HG03139 (cell line): ENCODE measurements around the gene HCFC1.

Experiments used
- ATAC-seq: cut with Tn5 transposase; IDR thresholded peaks from one replicate; pipeline ENCODE4 v1.9.1; 2021; ENCODE audit not compliant: unreplicated experiment

HCFC1 gene

DNA sequence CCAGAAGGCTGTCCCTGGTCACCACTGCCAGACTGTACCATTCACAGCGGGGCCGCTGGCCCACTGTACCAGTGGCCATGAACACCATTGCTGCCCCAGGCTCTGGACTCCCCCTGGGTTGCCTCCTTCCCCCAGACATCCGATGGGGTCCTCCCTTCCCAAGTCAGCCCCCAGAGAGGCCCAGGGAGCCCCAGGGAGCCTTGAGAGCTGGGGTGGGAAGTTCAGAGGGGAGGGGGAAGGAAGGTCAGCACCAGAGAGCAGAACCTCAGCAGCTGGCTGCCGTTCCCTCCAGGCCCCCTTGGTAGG lies 45.1 kb downstream of the HCFC1 start:
- no peak for ATAC-seq

- no peak for ATAC-seq
These were observed 45.7 kb downstream of the HCFC1 start, which contains the start of gene ARHGAP4 for GRCh38 chrX:153925739-153926551. Gene ARHGAP4 (minus strand): TSS chrX:153926264. CDS start chrX:153926202, 62 bp downstream.

DNA sequence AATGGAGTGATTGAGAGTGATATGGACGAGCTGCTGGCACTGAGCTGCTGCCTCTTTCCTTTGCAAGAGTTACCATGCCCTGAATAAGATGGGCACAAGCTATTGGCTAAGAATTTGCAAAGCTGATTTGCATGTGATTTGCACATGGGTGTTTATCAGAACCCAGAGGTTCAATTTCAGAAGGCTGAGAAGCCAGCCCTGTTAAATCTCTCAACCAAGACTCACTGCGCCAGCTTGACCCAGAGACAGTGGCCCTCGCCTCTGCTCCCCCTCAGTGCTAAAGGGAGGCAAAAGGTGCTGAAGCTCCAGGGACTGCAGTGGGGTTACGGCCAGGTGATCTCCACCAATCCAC lies 46.3 kb downstream of the HCFC1 start:
- ATAC-seq = no peak

- ATAC-seq = no peak
These were observed 47.3 kb downstream of the HCFC1 start for GRCh38 chrX:153924149-153924861.

GRCh38 chrX:153922932-153923857 lies 48.4 kb downstream of the HCFC1 start:
- ATAC-seq = no peak

GRCh38 chrX:153921511-153922446 lies 49.8 kb downstream of the HCFC1 start:
- no peak for ATAC-seq

- ATAC-seq = no peak
These were observed 50.5 kb downstream of the HCFC1 start for GRCh38 chrX:153921070-153921469.

GRCh38 chrX:153920546-153920945 lies 51.1 kb downstream of the HCFC1 start:
- ATAC-seq = no peak

DNA sequence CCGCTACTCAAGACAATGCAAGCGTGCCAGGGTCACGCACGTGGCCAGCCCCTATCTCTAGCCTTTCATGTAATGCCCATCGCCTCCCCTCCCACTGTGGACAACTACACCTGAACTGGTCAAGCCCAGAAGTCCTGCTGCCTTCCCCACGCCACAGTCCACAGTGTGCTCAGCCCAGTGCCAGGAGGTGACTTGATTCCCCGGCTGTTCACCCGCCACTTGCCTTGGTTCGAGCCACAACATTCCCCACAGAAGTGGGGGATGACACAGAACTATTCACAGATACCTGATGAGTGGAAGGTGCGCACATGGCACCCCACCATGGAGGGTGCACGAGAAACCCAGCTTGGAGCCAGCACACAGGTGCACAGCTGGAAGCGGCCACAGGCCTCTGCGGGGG lies 52.3 kb downstream of the HCFC1 start:
- no peak for ATAC-seq

- no peak for ATAC-seq
These were observed 53.7 kb downstream of the HCFC1 start for GRCh38 chrX:153917869-153918268.

DNA sequence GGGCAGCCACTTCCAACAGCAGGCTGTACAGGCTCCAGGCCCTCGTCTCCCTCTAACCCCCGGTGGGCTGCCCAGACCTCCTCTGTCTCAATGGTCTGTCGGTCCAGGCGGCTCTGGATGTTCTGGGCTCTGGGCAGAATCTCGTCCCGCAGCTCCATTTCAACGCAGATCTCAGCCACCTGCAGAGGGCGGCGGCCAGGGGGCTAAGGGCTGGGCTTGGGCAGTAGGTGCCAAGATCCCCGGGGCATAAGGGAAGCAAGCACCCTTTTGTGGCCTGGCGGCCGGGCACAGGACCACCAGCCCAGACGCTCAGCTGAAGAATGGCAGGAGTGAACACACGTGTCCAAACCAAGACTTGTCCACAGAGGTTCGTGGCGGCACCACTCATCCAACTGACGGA lies 57.9 kb downstream of the HCFC1 start:
- ATAC-seq = no peak

- ATAC-seq = no peak
These were observed 58.4 kb downstream of the HCFC1 start for GRCh38 chrX:153913211-153913610.

DNA sequence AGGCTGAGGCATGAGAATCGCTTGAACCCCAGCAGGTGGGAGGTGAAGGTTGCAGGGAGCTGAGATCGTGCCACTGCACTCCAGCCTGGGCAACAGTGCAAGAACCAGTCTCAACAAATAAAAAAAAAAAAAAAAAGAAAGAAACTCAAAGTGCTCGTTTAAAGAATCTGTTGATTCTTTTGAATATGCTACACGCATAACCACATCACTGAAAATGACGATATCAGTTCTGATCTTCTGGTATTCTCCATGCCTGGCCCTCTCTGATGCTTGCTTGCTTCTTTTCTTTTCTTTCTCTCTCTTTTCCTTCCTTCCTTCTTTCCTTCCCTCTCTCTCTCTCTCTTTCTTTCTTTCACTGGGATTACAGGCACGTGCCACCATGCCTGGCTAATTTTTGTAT lies 59.8 kb downstream of the HCFC1 start:
- no peak for ATAC-seq

GRCh38 chrX:153910446-153910845 lies 61.2 kb downstream of the HCFC1 start:
- ATAC-seq = no peak

DNA sequence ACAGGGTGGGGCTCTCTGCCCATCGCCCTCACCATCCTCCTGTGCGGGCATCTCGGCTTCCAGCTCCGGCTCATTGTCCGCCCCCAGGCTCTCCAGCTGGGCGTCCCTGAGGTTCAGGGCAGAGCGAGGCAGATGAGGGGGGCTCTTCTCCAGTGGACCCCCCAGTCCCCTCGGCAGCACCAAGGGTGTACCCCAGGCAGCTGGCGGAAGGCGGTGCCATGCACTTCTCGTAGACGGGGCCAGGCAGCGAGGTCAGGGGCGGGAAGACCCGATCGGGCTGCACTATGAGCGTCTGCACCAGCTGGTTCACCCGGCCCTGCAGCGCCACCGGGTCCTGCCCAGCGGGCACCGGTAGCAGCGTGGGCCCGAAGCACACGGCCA lies 61.6 kb downstream of the HCFC1 start:
- ATAC-seq = no peak

DNA sequence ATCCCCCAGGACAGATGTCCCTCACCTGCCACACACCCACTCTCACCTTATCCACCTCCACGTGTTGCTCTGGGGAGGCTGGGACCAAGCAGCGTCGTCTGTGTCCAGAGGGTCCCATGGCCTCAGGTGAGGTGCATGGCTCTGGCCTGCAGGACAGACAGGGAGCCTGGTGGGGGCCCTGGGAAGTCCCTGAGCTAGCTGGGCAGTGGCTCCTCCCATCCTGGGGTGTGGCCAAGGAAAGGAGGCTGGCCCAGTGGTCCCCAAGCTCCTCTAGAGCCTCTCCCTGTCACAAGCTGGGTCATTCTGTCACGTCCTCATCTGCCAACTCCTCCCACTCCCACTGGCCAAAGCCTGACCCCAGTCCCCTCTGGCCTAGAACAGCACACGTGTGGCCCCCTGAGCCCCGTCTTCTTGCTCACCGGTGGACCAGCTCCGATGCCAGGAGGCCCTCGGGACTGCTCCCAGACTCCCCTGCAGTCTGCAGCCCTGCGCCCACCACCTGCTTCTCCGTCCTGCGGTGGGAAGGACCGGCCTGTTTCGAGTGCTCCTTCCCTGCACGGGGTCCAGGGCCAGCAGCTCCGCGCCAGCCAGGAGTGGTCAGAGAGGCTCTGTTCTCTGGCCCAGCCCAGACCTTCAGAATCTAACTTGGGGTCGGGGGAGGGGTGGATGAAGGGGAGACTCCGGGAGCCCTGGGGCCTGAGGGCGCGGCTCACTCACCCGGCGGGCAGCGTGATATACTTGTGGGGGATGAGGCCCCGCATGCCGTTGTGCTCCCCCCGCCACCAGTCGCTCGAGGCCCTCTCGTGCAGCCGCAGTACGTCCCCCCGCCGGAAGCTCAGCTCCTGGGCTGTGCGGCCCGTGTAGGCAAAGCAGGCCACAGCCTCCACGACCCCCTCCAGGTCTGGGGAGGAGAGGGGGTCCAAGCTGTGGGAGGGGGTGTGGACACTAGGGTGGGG lies 62.3 kb downstream of the HCFC1 start:
- no peak for ATAC-seq

- ATAC-seq = no peak
These were observed 63.3 kb downstream of the HCFC1 start for GRCh38 chrX:153908219-153908860.

DNA sequence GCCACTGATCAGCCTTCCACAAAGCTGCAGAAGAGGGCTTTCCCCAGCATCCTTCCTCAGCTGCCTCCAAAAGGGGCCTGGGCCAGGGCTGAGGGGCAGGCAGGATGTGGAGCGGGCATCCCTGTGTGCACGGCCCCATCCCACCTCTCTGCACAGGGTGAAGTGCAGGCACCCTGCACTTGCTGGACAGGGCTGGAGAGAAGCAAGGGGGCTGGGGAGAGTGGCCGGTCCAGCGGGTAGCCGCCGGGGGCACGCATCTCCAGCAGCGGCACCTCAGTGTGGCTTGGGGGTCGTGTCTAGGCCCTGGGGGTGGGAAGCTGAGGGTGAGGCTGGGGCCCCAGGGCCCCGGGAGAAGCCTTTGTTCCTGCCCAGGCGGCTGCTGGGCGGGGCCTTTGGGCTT lies 64.2 kb downstream of the HCFC1 start:
- no peak for ATAC-seq
